ENCODE results near the gene BUB1B.

DNA sequence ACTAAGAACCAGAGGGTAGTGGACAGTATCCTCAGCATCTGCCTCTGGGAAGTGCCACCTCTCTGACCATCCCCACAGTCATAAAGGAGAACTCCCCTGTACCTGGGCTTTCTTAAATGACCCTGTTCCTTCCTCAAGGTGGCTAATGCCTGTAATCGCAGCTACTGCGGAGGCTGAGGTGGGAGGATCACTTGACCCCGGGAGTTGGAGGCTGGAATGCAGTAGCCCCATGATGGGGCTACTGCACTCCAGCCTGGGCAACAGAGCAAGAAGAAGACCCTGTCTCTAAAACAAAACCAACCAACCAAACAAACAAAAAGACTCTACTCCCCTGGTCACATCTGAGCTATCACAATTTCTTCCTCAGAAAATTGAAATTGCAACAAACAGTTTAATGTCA lies 848 bp upstream of the BUB1B start:
- no peak for TF ChIP-seq POLR2AphosphoS5 (IDR thresholded peaks at IDR 0.05)
- TF ChIP-seq, protein P1, sequence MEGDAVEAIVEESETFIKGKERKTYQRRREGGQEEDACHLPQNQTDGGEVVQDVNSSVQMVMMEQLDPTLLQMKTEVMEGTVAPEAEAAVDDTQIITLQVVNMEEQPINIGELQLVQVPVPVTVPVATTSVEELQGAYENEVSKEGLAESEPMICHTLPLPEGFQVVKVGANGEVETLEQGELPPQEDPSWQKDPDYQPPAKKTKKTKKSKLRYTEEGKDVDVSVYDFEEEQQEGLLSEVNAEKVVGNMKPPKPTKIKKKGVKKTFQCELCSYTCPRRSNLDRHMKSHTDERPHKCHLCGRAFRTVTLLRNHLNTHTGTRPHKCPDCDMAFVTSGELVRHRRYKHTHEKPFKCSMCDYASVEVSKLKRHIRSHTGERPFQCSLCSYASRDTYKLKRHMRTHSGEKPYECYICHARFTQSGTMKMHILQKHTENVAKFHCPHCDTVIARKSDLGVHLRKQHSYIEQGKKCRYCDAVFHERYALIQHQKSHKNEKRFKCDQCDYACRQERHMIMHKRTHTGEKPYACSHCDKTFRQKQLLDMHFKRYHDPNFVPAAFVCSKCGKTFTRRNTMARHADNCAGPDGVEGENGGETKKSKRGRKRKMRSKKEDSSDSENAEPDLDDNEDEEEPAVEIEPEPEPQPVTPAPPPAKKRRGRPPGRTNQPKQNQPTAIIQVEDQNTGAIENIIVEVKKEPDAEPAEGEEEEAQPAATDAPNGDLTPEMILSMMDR (IDR thresholded peaks at IDR 0.05): no peak
- no peak for TF ChIP-seq POLR2A (IDR thresholded peaks at IDR 0.05)
